Measurements from ENCODE around the gene POLR3E. TPM values are rescaled to one million over a fixed set of nuclear protein-coding genes. Genes with fewer than 3 reads are reported as not detected.

Gene POLR3E
- total RNA-seq, 2 experiments from 2014 or later = 74.5 to 107 TPM

GRCh38 chr16:22372882-22373661 lies 75.9 kb downstream of the POLR3E start:
- BruUV-seq (replicated peaks) = no TSS peak

GRCh38 chr16:22373662-22374310 lies 76.6 kb downstream of the POLR3E start:
- Histone ChIP-seq H3K4me1 (ENCODE audit: insufficient read depth, low read length, poor library complexity, severe bottlenecking) (peaks cover 49% of the 10 kb centered on the region), H3K36me3 (ENCODE audit: insufficient read depth, low read length) (peaks cover 29% of the 10 kb centered on the region; the same call in 1 of the 2 replicates), H3K9me2 (ENCODE audit: insufficient read depth, low read length) (no peaks in the 10 kb centered on the region), H2AFZ (ENCODE audit: low read length) (peak overlapping the region; percentile 48; the same call in 1 of the 2 replicates), H4K20me1 (ENCODE audit: insufficient read depth, low read length) (peaks cover 15% of the 10 kb centered on the region), H3K27ac (ENCODE audit: low read depth, low read length, poor library complexity, severe bottlenecking) (peak overlapping the region; percentile 67), H3K9me3 (ENCODE audit: low read length) (no peaks in the 10 kb centered on the region), H3K79me2 (ENCODE audit: insufficient read depth, low read depth, low read length) (peaks cover 53% of the 10 kb centered on the region), H3K4me3 (ENCODE audit: low read depth, low read length, poor library complexity, severe bottlenecking) (peak overlapping the region; percentile 75), H3K4me2 (ENCODE audit: low read length) (peak overlapping the region; percentile 83)
- intact Hi-C loops (cut with micrococcal nuclease; ENCODE audit: unreplicated experiment) = loop anchor here (5.0 kb wide), 2 partner anchors 166 to 181 kb away; partner anchors contain the start of gene EEF2K
- CTCF ChIA-PET (ENCODE audit: unreplicated experiment) = no interaction called here
- TF ChIP-seq EZH2phosphoT487 (IDR thresholded peaks at IDR 0.05; ENCODE audit: borderline replicate concordance, low read depth, low read length) (no peak), CTCF (conservative IDR thresholded peaks at IDR 0.05; ENCODE audit: low read length) (no peak)
- POLR2A ChIA-PET = interaction anchor here (0.8 to 1.8 kb wide), 2 partner anchors 16 to 20 kb away, joined by 3 to 7 read pairs; no protein-coding TSS in a partner anchor
- BruUV-seq (replicated peaks) = no TSS peak
- DNase-seq (ENCODE audit: low spot score) = peak; percentile 72

More at GRCh38 chr16:22372882-22373661, 75.9 kb downstream of the POLR3E start:
- H3K9me2 ChIP-seq (ENCODE audit: insufficient read depth, low read length) = no peaks in the 10 kb centered on the region
- peak overlapping the region; percentile 67 for H3K27ac ChIP-seq (ENCODE audit: low read depth, low read length, poor library complexity, severe bottlenecking)
- H4K20me1 ChIP-seq (ENCODE audit: insufficient read depth, low read length) = peaks cover 15% of the 10 kb centered on the region
- no peaks in the 10 kb centered on the region for H3K9me3 ChIP-seq (ENCODE audit: low read length)
- H3K4me2 ChIP-seq (ENCODE audit: low read length) = peak overlapping the region; percentile 83
- TF ChIP-seq CTCF (conservative IDR thresholded peaks at IDR 0.05; ENCODE audit: low read length) (no peak), EZH2phosphoT487 (IDR thresholded peaks at IDR 0.05; ENCODE audit: borderline replicate concordance, low read depth, low read length) (no peak)
- peak overlapping the region; percentile 75 for H3K4me3 ChIP-seq (ENCODE audit: low read depth, low read length, poor library complexity, severe bottlenecking)
- CTCF ChIA-PET (ENCODE audit: unreplicated experiment) = no interaction called here
- peak; percentile 34 for DNase-seq (ENCODE audit: low spot score)
- peak overlapping the region; percentile 48; the same call in 1 of the 2 replicates for H2AFZ ChIP-seq (ENCODE audit: low read length)
- intact Hi-C loops (cut with micrococcal nuclease; ENCODE audit: unreplicated experiment) = loop anchor here (5.0 kb wide), 2 partner anchors 166 to 181 kb away; partner anchors contain the start of gene EEF2K
- peaks cover 60% of the 10 kb centered on the region for H3K79me2 ChIP-seq (ENCODE audit: insufficient read depth, low read depth, low read length)
- POLR2A ChIA-PET = interaction anchor here (0.8 to 1.8 kb wide), 2 partner anchors 16 to 19 kb away, joined by 3 to 7 read pairs; no protein-coding TSS in a partner anchor
- peaks cover 54% of the 10 kb centered on the region for H3K4me1 ChIP-seq (ENCODE audit: insufficient read depth, low read length, poor library complexity, severe bottlenecking)
- H3K36me3 ChIP-seq (ENCODE audit: insufficient read depth, low read length) = peaks cover 36% of the 10 kb centered on the region

Data from OCI-LY7 (cell line).